Measurements from ENCODE around the gene ZSCAN10. TPM values are rescaled to one million over a fixed set of nuclear protein-coding genes. Genes with fewer than 3 reads are reported as not detected.

The ZSCAN10 gene
- total RNA-seq, 1 donor from 2014 or later = 50.7 TPM

GRCh38 chr16:3127745-3128144 lies 28.7 kb upstream of the ZSCAN10 start:
- DNase-seq (ENCODE audit: low spot score) = no peak
- no peak for TF ChIP-seq CTCF (IDR thresholded peaks at IDR 0.05; ENCODE audit: unreplicated experiment)
- peaks cover 22% of the 10 kb centered on the region for H3K36me3 Mint-ChIP-seq (ENCODE audit: low read depth, unreplicated experiment)
- peaks cover 15% of the 10 kb centered on the region for H3K4me1 Mint-ChIP-seq (ENCODE audit: unreplicated experiment)
- H3K27me3 Mint-ChIP-seq (ENCODE audit: unreplicated experiment) = peaks cover 6% of the 10 kb centered on the region
- H3K27ac Mint-ChIP-seq (ENCODE audit: unreplicated experiment) = no peak overlapping the region
- no peaks in the 10 kb centered on the region for H3K9me3 Mint-ChIP-seq (ENCODE audit: unreplicated experiment)
- no peak overlapping the region for H3K4me3 Mint-ChIP-seq (ENCODE audit: unreplicated experiment)

DNA sequence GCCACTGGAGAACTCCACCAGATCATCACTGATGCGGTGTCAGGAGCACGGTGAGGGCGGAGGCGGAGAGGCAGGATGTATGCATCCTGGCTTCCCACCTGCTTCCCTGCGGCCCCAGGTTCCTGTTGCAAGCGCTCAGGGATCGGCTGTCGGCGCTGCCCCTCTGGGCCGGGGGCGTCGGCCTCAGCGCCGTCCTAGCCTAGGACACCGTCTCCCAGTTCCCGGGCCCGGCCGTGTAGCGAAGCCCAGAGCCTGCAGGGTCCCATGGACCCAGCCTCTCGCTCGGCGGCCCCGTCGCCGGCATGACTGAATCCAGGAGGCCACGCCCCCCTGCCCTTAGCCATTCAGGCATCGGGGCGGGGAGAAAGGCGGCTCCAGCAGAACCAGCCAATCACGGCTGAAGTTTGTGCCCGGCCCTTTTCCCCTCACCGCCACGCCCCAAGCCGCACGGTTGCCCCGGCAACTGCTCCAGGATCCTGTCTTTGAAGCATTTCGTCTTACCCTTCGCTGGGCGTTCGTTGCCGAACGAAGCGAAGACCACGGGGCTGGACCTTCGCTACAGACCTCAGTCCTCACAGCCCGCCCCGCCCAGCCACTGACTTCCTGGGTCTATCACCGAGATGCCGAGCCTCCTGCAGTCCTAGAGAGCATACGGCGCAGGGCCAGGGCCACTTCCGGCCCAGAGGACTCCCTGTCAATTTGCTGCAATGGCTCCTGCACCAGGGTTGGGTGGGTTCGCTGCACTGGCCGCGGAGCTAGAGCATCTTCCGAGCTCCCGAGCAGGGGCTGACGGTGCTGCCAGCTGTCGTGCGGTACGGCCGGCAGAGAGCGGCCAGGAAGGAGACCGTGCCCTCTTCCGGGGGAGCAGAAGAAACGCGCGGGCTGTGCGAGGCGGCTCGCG lies 25.1 kb upstream of the ZSCAN10 start:
- TF ChIP-seq CTCF (IDR thresholded peaks at IDR 0.05; ENCODE audit: unreplicated experiment) = no peak
- Mint-ChIP-seq H3K4me3 (ENCODE audit: unreplicated experiment) (peak overlapping the region; percentile 86), H3K4me1 (ENCODE audit: unreplicated experiment) (peaks cover 12% of the 10 kb centered on the region), H3K36me3 (ENCODE audit: low read depth, unreplicated experiment) (peaks cover 28% of the 10 kb centered on the region), H3K9me3 (ENCODE audit: unreplicated experiment) (no peaks in the 10 kb centered on the region), H3K27ac (ENCODE audit: unreplicated experiment) (peak overlapping the region; percentile 86), H3K27me3 (ENCODE audit: unreplicated experiment) (peaks cover 11% of the 10 kb centered on the region)
- peak; percentile 98 for DNase-seq (ENCODE audit: low spot score)

DNA sequence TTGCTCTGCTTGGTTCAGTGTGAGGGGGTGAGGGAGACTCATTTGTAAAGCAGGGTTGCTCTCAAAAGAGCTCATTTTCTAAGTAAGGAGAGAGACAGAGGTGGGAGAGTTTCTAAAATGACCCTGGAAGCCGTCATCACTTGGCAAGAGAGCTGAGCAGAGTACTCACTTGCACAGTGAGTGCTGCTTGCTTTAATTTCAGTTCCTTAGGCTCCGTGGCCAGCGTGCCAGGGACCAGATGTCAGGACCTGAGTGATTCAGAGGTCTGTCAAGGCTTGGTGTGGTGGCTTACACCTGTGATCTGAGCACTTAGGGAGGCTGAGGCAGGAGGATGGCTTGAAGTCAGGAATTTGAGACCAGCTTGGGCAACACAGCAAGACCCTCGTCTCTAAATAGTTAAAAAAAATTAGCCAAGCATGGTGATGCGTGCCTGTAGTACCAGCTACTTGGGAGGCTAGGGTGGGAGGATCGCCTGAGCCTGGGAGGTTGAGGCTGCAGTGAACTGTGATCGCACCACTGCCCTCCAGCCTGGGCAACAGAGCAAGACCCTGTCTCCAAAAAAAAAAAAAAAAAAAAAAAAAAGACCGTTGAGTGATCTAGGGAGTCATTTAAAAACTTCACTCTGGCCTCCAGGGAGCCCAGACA lies 24.0 kb upstream of the ZSCAN10 start:
- Mint-ChIP-seq H3K9me3 (ENCODE audit: unreplicated experiment) (no peaks in the 10 kb centered on the region), H3K27ac (ENCODE audit: unreplicated experiment) (peak overlapping the region; percentile 84), H3K4me3 (ENCODE audit: unreplicated experiment) (peak overlapping the region; percentile 83), H3K4me1 (ENCODE audit: unreplicated experiment) (peaks cover 12% of the 10 kb centered on the region), H3K27me3 (ENCODE audit: unreplicated experiment) (peaks cover 11% of the 10 kb centered on the region), H3K36me3 (ENCODE audit: low read depth, unreplicated experiment) (peaks cover 25% of the 10 kb centered on the region)
- no peak for TF ChIP-seq CTCF (IDR thresholded peaks at IDR 0.05; ENCODE audit: unreplicated experiment)
- DNase-seq (ENCODE audit: low spot score) = no peak

DNA sequence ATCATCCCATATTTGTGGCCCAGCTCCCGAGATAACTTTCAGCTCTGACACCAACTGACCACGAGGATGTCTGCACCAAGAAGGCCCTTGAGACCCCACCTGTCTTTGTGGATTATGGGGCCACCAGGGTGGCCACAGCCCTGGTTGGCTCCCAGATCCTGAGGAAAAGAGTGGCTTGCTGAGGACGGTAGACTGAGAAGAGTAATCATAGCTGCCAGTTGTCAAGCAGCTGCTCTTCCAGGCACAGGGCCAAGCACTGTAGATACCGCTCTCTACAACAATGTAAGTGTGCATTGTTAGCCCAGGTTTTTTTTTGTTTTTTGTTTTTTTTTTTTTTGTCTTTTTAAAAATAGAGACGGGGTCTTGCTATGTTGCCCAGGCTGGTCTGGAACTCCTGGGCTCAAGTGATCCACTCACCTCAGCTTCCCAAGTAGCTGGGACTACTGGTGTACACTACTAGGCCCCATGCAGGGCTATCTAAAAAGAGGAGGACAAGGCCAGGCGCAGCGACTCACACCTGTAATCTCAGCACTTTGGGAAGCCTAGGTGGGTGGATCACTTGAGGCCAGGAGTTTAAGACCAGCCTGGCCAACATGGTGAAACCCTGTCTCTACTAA lies 22.9 kb upstream of the ZSCAN10 start:
- Mint-ChIP-seq H3K27ac (ENCODE audit: unreplicated experiment) (no peak overlapping the region), H3K36me3 (ENCODE audit: low read depth, unreplicated experiment) (peaks cover 21% of the 10 kb centered on the region), H3K4me1 (ENCODE audit: unreplicated experiment) (peaks cover 12% of the 10 kb centered on the region), H3K27me3 (ENCODE audit: unreplicated experiment) (peaks cover 11% of the 10 kb centered on the region), H3K4me3 (ENCODE audit: unreplicated experiment) (no peak overlapping the region), H3K9me3 (ENCODE audit: unreplicated experiment) (no peaks in the 10 kb centered on the region)
- no peak for DNase-seq (ENCODE audit: low spot score)
- no peak for TF ChIP-seq CTCF (IDR thresholded peaks at IDR 0.05; ENCODE audit: unreplicated experiment)
